Hematopoietic multipotent progenitor cell (in vitro differentiated cells): Measurements from ENCODE around the gene KCMF1. TPM values are rescaled to one million over a fixed set of nuclear protein-coding genes. Genes with fewer than 3 reads are reported as not detected.
"Not testable (repeated sequence)": the region's sequence is repeated elsewhere in the genome, so short reads cannot be mapped to it uniquely, and the experiment has no call there.

ENCODE experiments used
- DNase-seq, 3 donors: peaks; one replicate each; pipeline ENCODE4 v3.0.0-alpha.2; 2011 to 2015; ENCODE audit warnings: low read depth in 2 of 3, low spot score in 2 of 3
- total RNA-seq: library from RNA; depleted of rRNA; stranded (reverse); fragments of >200 nt; gene quantifications from one replicate; pipeline ENCODE4 v1.2.3, GENCODE V29; 2012

KCMF1 gene
- total RNA-seq = 20.2 TPM

DNA sequence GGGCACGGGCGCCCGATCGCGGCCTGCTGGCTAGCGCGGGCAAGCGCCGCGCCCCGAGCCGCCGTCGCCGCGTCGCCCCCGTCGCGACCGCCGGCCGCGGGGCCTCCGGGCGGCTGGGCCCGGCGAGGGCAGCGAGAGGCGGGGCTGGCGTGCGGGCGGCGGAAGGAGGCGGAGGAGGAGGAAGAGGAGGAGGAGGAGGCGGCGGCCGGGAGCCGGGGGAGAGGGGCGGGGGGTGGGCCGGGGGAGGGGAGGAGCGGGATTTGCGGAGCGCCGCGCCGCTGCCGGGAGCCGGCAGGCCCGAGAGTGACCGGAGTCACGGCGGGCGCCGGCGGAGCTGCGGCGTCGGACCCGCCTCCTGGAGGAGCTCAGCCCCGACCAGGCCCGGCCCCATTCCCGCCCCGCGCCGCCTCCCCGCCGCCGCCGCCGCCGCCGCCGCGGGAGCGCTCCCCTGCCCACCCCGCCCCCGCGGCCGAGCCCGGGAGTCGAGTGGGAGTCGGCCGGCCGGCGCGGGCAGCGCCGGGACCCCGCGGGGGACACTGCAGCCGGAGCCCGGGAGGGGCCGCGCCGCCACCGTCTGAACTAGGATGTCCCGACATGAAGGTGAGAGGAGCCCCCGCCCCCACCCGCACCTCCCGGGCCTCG lies at the start of gene KCMF1:
Gene KCMF1 (plus strand): TSS at position 294 of the 642 bp plus-strand sequence. CDS start 291 bp downstream, at position 585.
- DNase-seq = peak in 2 of 3 donors; percentile 53 to 72

DNA sequence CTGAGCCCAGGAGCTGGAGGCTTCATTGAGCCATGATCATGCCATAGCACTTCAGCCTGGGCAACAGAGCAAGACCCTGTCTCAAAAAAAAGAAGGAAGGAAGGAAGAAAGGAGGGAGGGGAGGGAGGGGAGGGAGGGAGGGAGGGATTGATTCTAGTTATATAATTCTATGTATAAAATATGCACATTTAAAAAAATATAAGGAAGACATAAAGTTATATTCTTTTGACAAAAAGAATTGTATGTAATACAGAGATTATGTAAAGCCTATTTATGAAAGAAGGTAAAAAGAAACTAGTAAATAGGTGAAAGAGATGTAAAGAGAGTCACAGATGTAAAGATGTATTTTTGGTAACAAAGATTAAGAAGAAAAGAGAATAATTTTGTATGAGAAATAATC lies 48.0 kb upstream of the KCMF1 start:
- no peak for DNase-seq

DNA sequence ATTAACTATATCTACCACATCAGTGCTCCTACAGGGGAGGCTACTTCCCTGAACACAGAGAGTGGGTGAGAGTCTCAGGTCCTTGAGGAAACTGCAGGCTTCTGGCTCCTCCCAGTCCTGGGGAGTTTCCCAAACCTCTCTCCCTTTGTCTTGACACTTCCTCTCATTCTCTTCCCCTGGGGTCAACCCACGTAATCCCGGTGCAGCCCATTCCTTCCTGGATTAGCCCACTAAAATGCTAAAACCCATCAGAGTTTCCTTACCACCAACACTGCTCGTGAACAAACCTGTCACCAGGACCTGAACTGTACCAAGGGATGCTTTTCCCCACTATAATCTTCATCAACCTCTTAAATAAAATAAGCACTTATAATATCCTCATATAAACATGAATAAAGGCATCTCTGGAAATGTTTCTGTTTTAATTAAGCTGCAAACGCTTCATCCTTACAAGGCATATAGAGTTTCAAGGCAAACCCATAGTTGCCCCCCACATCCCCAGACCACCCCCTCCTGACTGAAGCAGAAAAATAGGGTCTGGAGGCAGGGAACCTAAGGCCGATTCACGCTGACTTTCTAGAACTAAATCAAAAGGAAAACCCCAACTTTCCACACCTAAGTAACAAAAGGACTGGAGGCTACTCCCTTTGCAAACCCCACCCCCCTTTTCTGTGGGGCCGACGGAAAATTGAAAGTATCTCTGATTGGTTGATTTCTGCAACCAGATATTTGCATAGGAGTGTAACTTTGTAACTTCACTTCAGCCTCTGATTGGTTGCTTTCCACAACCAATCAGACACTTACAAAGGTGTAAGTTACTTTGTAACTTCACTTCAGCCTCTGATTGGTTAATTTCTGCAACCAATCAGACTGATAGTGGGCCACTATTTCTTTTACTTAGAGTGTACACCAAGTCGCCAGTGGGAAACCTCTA lies 46.5 kb upstream of the KCMF1 start:
- DNase-seq = peak in 2 of 3 donors; percentile 66 to 87

DNA sequence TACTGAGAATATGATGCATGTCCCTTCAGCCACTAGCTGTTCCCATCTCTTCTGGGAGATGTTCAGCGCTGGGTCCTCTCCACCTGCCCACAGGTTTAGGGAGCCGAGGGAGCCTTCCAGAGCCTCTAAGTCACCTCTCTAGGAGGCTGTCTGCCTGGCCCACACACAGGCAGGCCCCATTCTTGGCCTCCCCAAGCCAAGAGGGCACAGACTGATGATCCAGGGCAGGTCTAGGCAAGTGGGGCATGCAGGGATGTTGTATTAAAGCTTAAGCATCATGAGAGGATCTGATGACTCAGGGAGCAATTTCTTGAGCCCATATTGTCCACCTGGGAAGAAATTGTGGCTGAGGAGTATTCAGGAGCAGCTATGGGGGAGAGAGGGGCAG lies 45.6 kb upstream of the KCMF1 start:
- DNase-seq = no peak

DNA sequence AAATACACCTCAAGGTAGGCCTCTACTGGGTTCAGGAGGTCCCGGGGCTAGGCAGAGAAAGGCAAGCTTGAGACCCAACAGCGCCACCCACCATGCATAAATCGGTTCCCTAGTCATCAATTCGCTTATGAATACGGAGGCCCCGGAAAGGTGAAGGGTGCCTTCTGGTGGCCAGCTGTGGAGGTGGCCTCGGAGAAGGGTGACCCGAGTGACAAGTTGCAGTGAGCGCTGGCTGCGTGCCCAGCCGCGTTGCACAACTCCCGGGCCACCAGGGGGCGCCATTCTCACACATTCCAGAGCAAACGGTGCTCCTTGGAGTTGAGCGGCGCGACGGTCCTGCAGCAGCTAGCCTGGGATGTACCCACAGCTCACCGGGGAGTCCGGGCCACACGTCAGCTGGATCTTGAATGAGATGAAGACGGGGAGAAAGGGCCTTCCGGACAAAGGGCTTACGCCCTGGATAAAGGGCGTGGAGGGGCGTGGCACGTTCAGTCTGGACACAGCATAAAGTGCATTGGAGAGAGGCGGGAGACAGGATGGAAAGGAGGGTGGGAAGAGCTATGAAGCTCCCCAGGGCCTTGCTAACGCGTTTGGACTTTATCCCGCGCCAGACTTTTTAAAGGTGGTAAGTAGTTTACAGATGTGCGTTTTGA lies 45.1 kb upstream of the KCMF1 start:
- peak; percentile 95 to 99 (median 97) for DNase-seq

DNA sequence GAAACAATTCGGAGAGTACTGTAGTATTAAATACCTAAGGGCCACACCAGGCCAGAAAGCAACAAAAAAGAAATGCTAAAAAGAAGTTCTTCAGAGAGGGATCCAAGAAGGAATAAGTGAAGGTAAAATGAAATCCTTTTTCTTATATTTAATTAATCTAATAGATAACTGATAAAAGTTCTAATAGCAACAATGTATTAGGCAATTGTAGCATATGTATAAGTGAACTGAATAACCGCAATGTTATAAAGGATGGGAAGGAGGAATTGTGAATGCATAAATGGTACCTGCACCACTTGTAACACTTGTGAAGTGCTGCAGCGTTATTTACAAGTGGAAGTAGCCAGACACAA lies 43.7 kb upstream of the KCMF1 start:
- no peak for DNase-seq

DNA sequence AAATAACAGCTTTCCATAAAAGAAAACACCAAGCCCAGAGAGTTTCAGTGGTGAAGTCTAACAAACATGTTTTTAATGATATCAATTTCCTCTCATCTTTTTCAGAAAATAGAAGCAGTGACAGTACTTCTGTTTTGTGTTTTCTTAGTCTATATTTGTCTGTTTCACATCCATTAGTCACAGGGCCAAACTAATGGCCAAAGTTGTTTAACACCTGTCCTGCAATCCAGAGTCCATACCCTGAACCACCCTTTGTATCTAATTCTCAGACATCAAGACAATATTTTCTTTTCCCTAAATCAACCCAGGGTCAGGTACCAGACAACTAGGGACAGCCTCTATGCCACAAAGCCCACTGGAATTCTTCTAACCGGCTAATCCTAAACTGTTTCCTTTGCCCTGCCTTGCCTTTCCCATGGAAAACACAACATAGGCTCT lies 39.6 kb upstream of the KCMF1 start:
- no peak for DNase-seq

DNA sequence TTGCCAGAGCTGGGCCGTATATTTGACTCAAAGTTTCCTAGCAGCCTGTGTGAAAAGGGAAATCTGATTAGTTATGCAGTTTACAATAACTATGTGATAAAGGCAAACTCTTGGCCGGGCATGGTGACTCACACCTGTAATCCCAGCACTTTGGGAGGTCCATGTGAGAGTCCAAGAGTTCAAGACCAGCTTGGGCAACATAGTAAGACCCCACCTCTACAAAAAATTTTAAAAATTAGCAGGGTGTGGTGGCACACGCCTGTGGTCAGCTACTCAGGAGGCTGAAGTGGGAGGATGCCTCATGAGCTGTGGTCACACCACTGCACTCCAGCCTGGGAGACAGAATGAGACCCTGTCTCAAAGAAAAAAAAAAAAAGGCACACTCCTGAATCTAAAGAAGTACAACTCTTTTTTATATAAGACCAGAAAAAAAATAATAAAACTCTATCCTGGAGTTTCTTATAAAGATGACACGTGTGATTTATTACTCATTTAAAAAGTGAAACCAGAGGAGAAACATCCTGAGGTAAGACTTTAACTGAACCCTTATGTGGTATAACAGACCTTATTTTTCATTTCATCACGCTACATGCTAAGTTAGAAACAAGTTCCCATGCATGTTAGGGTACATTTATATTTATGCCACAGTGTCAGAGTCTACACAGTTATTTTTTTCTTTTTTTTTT lies 32.6 kb upstream of the KCMF1 start:
- DNase-seq = peak in 2 of 3 donors; percentile 48 to 76

DNA sequence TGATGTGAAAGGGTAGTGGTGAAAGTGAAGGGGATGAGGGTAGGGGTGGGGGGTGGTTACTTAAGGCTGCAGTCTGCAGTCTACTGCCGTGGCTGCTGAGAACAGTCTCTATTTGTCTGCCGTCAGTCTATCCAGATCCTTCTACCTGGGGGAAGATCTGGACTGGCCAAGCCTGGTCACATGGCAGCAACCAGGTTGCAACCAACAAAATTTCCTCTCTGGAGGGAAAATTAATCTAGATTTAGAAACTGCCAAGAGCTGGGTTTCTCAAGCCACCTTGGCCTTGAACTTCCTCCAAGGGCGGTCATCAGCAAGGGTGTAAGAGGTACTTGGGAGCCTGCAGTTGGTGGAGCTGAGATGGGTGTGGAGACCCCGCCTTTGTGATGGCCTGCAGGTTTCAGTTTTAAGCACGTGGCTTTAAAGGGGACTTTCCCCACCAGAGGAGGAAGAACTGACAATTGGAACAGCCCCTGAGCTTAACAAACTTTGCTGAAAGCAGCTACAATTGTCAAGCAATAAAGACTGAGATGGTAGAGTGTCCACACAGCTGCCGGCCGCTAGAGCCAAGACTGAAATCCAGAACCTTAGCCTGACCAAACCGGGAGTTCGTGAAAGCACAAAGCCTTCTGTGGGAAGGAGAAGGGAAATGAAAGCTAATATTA lies 31.4 kb upstream of the KCMF1 start:
- DNase-seq = peak in 2 of 3 donors; percentile 89 to 90

DNA sequence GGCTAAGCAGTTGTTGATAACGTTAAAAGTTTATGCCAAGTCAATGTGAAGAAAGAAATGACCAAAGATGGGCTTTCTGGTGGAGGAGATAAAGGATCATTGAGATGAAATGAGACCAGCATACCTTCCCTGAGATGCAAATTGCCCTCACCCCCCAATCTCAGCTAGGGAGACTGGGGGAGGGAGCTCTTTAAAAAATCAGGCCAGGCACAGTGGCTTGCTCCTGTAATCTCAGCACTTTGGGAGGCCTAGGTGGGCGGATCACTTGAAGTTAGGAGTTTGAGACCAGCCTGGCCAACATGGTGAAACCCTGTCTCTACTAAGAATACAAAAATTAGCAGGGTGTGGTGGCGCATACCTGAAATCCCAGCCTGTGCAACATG lies 30.9 kb upstream of the KCMF1 start:
- no peak for DNase-seq

DNA sequence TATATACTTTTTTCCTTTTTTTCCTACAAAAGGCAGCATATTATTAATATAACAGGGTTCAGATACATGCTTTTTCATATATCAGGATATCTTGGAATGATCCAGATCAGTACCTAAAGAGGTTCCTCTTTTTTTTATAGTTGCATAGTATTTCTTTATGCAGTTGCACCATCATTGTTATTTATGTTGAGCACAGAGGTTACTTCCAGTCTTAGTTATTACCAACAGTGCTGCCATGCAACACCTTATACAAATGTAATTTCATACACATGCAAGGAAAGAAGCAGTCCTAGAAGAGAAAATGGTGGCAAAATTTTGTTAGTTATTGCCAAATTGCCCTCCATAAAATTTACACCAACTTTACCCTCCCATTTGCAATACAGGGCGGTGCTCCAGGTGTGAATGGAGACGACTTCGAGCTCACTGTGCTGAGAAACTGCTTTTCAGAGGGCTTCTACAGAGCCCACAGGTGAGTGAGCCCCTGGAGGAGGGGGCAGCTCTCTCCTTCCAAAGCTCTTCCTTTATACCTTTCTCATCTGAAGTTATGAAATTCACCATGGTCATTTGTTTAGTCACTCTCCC lies 30.0 kb upstream of the KCMF1 start:
- DNase-seq = no peak

DNA sequence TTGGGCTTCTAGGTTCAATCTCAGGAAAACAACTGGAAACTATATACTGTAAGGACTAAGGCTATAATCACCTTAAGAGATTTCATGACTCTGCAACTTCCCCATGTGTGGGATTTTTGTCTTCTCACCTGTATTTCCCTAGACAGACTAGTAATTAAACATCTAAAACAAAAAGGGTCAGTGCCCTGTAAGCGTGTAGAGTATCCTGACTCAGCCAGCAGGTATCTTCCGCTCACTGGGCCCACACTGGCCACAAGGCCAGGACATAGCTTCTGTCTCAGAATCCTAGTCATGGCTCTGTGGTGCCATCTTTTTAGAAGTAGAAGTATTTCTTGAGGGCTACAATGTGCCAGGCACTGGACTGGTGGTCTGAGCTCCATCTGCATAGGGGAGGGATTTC lies 28.8 kb upstream of the KCMF1 start:
- no peak for DNase-seq

DNA sequence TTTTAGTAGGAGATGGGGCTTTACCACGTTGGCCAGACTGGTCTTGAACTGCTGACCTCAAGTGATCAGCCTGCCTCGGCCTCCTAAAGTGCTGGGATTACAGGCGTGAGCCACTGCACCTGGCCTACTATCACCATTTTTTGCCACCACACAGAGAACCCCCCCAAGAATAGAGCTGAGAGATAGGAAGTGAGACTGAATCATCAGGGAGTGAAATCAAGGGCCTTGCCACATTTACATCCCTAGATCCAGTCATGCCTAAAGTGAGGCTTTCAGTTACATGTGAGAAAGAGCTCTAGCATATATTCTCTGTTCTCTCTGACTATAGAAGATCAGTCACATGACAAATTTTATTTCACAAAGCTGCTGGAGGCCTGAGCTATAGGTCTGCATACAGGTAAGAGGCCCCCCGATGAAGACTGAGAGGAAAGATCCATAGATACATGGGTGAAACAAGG lies 28.0 kb upstream of the KCMF1 start:
- DNase-seq = no peak

DNA sequence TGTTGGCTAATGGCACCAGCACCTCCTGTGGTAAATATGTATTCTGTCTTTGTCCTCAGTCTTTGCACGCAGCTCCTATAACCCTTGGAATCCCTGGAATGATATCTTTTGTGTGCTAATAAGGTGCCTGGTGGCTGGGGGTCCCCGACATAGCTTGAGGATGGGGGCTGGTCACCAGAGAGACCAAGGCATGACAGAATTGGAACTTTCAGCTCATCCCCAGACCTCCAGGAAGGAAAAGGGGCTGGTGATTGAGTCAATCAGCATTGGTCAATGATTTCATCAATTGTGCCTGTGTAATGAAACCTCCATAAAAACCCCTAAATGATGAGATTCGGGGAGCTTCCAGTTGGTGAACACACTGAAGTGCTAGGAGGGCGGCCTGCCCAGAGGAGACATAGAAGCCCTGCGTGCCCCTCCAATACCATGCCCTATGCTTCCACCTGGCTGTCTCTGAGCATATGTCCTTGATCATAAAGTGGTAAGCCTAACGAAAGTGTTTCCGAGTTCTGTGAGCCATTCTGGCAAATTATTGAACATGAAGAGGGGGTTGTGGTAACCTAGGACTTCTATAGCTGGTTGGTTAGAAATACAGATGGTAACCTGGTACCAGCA lies 26.6 kb upstream of the KCMF1 start:
- no peak for DNase-seq

DNA sequence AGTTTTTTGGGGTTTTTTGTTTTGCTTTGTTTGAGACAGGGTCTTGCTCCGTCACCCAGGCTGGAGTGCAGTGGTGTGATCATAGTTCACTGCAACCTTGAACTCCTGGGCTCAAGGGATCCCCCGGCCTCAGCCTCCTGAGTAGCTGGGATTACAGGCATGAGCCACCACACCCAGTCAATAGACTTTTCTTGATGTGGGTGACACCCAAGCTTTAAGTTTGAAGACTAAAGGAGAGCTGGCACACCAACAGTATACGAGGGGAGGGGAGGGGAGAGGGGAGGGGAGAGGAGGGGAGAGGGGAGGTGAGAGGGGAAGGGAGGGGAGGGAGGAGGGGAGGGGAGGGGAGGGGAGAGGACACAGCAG lies 25.1 kb upstream of the KCMF1 start:
- DNase-seq = not testable (repeated sequence)

DNA sequence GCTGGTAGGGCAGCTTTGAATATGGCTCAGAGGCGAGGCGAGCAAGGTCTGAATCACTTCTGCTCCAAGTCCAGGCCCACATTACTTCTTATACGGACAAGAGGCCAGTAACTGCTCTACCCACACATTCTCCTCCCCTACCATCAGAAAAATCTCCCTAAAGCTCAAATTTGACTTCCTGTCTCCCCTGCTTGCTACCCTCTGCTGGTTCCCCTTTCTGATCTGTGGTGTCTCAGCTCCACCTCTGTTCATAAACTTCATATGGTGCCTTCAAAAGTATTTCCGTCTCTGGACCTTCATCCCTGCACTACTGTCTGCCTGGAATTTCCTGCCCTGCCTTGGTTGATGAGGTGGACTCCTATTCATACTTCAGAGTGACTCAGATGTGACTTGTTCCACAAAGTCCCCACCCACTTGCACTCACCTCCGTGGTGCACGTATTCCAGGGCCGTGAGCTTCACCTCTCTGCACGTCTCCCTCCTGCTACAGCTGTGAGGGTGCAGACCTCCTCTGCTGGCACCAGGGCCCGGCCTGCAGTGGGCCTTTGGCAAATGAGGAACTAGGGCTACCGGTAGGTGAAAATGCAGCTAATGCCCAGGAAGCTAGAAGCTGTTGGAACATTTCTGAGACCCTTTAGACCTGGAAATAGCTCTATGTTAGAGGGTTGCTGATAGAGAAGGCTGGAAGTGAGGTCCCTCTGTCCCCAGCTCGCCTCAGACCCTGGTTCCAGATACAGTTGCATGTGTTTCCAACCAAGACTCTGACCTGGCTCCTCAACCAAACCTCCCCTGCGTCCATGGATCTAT lies 24.6 kb upstream of the KCMF1 start:
- DNase-seq = peak in 2 of 3 donors; percentile 74

DNA sequence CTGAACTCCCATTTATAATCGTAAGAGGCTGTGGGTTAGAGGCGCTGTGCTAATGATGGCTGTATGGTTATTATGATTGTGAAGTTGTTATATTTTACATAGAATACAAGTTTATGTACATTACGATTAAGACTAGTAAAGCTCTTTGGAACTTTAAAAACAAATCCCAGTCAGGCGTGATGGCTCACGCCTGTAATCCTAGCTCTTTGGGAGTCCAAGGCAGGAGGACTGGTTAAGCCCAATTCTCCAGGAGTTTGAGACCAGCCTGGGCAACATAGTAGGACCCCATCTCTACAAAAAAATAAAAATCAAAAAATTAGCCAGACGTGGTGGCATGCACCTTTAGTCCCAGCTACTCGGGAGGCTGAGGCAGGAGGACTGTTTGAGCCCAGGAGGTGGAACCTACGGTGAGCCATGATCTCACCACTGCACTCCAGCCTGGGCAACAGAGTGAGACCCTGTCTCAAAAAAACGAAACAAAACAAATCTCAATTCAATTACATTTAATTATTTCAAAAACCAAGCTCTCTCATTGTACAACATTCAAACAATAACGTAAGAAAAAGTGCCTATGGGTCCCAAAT lies 23.9 kb upstream of the KCMF1 start:
- no peak for DNase-seq

DNA sequence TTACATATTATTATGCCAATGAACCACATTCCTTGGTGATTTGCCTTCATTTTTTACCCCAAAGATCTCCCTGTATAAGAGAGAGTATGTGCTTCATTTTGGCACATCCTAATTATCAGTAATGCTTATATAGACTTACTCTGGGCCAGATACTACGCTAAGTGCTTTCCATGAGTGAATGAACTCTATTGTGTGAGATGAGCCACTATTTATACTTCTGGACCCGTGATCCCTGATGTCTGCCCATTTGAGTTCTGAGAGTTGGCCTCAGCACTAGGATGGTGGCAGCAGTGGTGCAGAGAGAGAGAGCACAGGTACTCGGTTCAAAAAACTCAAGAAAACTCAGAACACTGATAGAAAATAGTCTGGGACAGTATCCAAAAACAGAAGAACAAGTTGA lies 17.4 kb upstream of the KCMF1 start:
- no peak for DNase-seq
